GM12875 (cell line): ENCODE data around the gene PFN4.
A peak's percentile ranks its signal among the peaks of the same experiment; 100 is the strongest.
"Not testable (repeated sequence)": the region's sequence is repeated elsewhere in the genome, so short reads cannot be mapped to it uniquely, and the experiment has no call there.

ENCODE experiments used
- H3K4me3 ChIP-seq: one replicate; pipeline ENCODE4 v1.5.1; 2011; ENCODE audit warnings: low read depth, low read length, control low read depth
- TF ChIP-seq, protein P1 (sequence below): IDR thresholded peaks from 2 replicates; pipeline ENCODE4 v1.5.1; 2011; ENCODE audit warnings: low read depth, mild to moderate bottlenecking, control low read depth, inconsistent platforms, low read length, moderate library complexity, borderline replicate concordance; ENCODE audit not compliant: insufficient read depth

Gene PFN4

DNA sequence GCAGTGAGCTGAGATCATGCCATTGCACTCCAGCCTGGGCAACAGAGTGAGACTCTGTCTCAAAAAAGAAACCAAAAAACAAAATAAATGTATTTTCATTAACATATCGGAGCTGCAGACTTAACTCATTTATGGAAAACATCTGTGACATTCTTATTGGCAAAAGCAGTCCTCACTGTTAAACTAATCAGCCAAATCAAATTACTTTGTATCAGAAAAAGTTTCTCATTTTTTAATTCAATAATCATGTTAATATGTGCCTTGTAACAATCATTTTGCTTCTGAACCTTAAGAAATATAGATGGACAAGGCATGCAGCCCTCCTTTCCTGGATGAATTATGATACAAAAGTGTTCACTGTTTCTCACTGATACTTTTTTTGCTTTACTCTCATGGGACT is 20.5 kb downstream of the PFN4 start:
- no peak overlapping the region for H3K4me3 ChIP-seq
- TF ChIP-seq, protein P1, sequence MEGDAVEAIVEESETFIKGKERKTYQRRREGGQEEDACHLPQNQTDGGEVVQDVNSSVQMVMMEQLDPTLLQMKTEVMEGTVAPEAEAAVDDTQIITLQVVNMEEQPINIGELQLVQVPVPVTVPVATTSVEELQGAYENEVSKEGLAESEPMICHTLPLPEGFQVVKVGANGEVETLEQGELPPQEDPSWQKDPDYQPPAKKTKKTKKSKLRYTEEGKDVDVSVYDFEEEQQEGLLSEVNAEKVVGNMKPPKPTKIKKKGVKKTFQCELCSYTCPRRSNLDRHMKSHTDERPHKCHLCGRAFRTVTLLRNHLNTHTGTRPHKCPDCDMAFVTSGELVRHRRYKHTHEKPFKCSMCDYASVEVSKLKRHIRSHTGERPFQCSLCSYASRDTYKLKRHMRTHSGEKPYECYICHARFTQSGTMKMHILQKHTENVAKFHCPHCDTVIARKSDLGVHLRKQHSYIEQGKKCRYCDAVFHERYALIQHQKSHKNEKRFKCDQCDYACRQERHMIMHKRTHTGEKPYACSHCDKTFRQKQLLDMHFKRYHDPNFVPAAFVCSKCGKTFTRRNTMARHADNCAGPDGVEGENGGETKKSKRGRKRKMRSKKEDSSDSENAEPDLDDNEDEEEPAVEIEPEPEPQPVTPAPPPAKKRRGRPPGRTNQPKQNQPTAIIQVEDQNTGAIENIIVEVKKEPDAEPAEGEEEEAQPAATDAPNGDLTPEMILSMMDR = no peak

DNA sequence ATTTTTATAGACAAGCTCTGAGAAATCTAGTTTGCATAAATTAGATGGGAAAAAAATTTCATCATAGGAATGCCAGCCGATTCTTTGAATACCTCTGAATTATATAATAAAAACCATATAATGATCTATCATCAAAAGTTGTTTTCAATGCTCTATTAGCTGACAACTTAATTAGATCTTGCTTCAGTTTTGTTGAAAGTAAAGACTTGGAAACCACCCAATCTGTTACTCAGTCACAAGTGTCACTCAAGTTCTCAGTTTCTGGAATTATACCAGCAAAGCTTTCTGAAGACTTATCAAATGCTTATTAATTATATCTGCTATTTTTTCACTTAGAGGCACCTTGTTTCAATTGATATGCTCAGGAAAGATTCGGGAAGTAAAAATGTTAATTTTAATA is 21.1 kb downstream of the PFN4 start:
- H3K4me3 ChIP-seq = no peak overlapping the region
- TF ChIP-seq, protein P1 = no peak

DNA sequence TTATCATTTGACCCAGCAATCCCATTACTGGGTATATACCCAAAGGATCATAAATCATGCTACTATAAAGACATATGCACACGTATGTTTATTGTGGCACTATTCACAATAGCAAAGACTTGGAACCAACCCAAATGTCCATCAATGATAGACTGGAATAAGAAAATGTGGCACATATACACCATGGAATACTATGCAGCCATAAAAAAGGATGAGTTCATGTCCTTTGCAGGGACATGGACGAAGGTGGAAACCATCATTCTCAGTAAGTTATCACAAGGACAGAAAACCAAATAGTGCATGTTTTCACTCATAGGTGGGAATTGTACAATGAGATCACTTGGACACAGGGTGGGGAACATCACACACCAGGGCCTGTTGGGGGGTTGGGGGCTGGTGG is 22.4 kb downstream of the PFN4 start:
- H3K4me3 ChIP-seq = not testable (repeated sequence)

DNA sequence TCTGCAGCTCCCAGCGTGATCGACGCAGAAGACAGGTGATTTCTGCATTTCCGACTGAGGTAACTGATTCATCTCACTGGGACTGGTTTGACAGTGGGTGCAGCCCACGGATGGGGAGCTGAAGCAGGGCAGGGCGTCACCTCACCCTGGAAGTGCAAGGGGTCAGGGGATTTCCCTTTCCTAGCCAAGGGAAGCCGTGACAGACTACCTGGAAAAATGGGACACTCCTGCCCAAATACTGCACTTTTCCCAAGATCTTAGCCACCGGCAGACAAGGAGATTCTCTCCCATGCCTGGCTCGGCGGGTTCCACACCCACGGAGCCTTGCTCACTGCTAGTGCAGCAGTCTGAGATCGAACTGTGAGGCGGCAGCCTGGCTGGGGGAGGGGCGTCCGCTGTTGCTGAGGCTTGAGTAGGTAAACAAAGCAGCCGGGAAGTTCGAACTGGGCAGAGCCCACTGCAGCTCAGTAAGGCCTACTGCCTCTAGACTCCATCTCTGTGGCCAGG is 27.9 kb downstream of the PFN4 start:
- not testable (repeated sequence) for H3K4me3 ChIP-seq

DNA sequence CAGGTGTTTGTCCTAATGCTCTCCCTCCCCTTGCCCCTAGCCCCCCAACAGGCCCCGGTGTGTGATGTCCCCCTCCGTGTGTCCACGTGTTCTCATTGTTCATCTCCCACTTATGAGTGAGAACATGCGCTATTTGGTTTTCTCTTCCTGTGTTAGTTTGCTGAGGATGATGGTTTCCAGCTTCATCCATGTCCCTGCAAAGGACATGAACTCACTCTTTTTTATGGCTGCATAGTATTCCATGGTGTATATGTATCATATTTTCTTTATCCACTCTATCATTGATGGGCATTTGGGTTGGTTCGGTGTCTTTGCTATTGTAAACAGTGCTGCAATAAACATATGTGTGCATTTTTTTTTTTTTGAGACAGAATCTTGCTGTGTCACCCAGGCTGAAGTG is 29.9 kb downstream of the PFN4 start:
- not testable (repeated sequence) for H3K4me3 ChIP-seq

DNA sequence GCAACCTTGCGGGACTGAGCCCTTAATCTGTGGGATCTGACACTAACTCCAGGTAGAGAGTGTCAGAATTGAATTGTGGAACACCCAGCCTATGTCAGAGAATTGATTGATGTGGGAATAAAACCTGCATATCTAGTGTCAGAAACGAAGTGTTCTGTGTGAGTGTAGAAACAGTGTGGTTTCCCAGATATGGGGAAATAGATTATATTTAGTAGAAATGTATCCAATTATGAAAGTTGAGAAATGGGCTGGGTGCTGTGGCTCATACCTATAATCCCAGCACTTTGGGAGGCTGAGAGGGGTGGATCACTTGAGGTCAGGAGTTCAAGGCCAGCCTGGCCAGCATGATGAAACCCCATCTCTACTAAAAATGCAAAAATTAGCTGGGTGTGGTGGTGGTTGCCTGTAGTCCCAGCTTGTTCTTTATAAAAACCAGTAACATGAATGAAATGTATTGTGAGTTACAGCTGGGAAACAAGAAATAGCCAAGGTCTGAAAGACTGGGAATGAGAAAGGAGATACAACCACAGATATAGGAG is 34.2 kb downstream of the PFN4 start:
- TF ChIP-seq, protein P1 = no peak

DNA sequence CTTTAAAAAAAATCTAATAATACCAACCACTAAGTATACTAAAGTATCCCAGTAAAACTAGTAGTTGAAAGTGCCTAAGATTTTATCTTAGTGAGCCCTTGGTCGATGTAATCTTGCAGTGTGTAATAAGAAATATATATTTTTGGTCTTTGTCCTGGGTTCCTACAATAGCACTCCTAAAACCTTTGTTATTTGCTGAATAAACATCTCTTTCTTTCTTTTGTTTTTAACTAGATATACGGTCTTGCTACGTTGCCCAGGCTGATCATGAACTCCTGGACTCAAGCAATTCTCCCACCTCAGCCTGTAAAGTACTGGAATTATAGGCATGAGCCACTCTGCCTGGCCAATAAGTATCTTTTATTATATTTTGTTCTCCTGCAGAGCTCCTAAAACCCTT is 36.1 kb downstream of the PFN4 start:
- no peak overlapping the region for H3K4me3 ChIP-seq
- TF ChIP-seq, protein P1 = no peak

More for the DNA sequence above, 34.2 kb downstream of the PFN4 start:
- H3K4me3 ChIP-seq = no peak overlapping the region

DNA sequence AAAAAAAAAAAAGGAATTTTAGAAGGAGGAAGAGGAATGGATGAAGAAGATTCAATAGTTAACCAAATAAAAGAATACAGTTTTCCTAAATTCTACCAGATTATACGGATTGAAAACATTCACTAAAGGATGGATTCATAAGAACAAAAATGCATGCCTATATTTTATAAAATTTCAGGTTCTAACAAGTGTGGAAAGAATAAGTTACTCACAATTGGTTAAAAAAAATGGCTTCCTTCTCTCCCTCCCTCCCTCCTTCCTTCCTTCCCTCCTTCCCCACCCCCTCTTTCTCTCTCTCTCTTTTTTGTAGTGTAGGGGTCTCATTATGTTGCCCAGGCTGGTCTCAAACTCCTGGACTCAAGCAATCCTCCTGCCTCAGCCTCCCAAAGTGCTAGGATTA is 36.9 kb downstream of the PFN4 start:
- no peak overlapping the region for H3K4me3 ChIP-seq
- TF ChIP-seq, protein P1 = no peak

DNA sequence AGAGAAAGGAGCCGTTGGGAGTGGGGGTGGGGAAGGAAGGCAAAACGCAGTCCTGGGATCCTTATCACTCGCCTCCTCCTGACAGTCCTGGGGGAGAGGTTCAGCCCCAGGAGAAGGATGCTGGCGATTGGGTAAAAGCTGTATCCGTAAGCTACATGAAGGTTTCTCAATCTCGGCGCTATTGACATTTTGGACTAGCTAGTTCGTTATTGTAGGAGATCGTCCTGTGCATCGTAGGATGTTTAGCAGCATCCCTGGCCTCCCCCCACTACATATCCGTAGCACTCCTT is 38.0 kb downstream of the PFN4 start:
- TF ChIP-seq, protein P1 = no peak
- peak overlapping the region; percentile 73 for H3K4me3 ChIP-seq
